ENCODE results near the gene GCSAM.

DNA sequence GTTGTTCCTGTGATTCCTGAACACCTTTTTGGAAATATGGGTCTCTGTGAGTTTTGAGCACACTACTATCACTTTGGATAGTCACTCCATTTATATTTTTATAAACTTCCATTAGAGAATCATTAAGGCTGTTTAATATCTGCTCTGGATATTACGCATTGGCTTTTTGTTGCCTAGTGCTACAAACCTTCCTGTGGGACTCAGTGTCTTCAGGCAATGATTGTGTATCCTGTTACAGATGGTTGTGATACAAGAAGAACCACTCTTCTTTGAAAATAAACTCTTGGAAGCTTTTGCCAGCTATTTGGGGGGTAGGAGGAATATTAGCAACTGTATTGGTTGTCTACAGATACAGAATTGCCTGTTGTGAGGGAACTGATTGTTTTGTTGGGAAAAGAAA lies 15.6 kb downstream of the GCSAM start:
- TF ChIP-seq, protein P1, sequence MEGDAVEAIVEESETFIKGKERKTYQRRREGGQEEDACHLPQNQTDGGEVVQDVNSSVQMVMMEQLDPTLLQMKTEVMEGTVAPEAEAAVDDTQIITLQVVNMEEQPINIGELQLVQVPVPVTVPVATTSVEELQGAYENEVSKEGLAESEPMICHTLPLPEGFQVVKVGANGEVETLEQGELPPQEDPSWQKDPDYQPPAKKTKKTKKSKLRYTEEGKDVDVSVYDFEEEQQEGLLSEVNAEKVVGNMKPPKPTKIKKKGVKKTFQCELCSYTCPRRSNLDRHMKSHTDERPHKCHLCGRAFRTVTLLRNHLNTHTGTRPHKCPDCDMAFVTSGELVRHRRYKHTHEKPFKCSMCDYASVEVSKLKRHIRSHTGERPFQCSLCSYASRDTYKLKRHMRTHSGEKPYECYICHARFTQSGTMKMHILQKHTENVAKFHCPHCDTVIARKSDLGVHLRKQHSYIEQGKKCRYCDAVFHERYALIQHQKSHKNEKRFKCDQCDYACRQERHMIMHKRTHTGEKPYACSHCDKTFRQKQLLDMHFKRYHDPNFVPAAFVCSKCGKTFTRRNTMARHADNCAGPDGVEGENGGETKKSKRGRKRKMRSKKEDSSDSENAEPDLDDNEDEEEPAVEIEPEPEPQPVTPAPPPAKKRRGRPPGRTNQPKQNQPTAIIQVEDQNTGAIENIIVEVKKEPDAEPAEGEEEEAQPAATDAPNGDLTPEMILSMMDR (IDR thresholded peaks at IDR 0.05) = no peak
- TF ChIP-seq POLR2A (IDR thresholded peaks at IDR 0.05) = no peak
